HepG2 (cell line): ENCODE measurements around the gene PTCD3. TPM values are rescaled to one million over a fixed set of nuclear protein-coding genes. Genes with fewer than 3 reads are reported as not detected.

Experiments
- ARID4A ChIP-seq: sonication (generic); formaldehyde crosslinking; IDR thresholded peaks from 2 replicates; pipeline ENCODE4 v1.5.0; 2020; ENCODE audit warnings: mild to moderate bottlenecking, missing genetic modification reagents, borderline replicate concordance
- BORCS8-MEF2B ChIP-seq: sonication (generic); formaldehyde crosslinking; IDR thresholded peaks from 2 replicates; pipeline ENCODE4 v1.8.0; 2022; ENCODE audit warnings: mild to moderate bottlenecking, missing genetic modification reagents
- DBP ChIP-seq: sonication (generic); formaldehyde crosslinking; IDR thresholded peaks from 2 replicates; pipeline ENCODE4 v1.4.0; 2020; ENCODE audit warnings: missing genetic modification reagents; ENCODE audit errors: not compliant biosample characterization
- FOXK1 ChIP-seq: sonication (generic); formaldehyde crosslinking; IDR thresholded peaks from 2 replicates; pipeline ENCODE4 v1.4.0; 2020; ENCODE audit warnings: low read depth, missing genetic modification reagents, borderline replicate concordance
- HNF4G ChIP-seq, 2 experiments: sonication (generic) in 1 of 2; formaldehyde crosslinking in 1 of 2; IDR thresholded peaks; 2 replicates each; pipeline versions ENCODE4 v1.4.0 to v1.6.1; 2011 to 2020; ENCODE audit warnings: borderline replicate concordance in 2 of 2, low read depth in 2 of 2, mild to moderate bottlenecking in 2 of 2, low read length in 1 of 2, missing genetic modification reagents in 1 of 2, moderate library complexity in 1 of 2
- MLXIP ChIP-seq: sonication (generic); formaldehyde crosslinking; IDR thresholded peaks from 2 replicates; pipeline ENCODE4 v1.9.0; 2021; ENCODE audit warnings: missing genetic modification reagents, borderline replicate concordance
- NFKB2 ChIP-seq: sonication (generic); formaldehyde crosslinking; IDR thresholded peaks from 2 replicates; pipeline ENCODE4 v1.4.0; 2020; ENCODE audit warnings: missing genetic modification reagents, borderline replicate concordance
- PHF21A ChIP-seq: sonication (generic); formaldehyde crosslinking; IDR thresholded peaks from 2 replicates; pipeline ENCODE4 v1.5.0; 2020; ENCODE audit warnings: mild to moderate bottlenecking, missing genetic modification reagents
- RBFOX2 ChIP-seq: fragments of 200-400 bp; formaldehyde crosslinking; IDR thresholded peaks from 2 replicates; pipeline ENCODE4 v1.6.1; 2017; ENCODE audit warnings: low read depth, mild to moderate bottlenecking, low read length
- RBM39 ChIP-seq: fragments of 200-400 bp; formaldehyde crosslinking; IDR thresholded peaks from one replicate; pipeline ENCODE4 v1.6.1; 2018; ENCODE audit warnings: antibody characterized with exemption, mild to moderate bottlenecking, low read depth, low read length; ENCODE audit not compliant: poor library complexity, severe bottlenecking
- SIN3A ChIP-seq: IDR thresholded peaks from 2 replicates; pipeline ENCODE4 v1.6.1; 2011; ENCODE audit warnings: low read depth, mild to moderate bottlenecking, control low read depth, low read length, borderline replicate concordance
- SMYD3 ChIP-seq: sonication (generic); formaldehyde crosslinking; IDR thresholded peaks from 2 replicates; pipeline ENCODE4 v1.8.1; 2023; ENCODE audit warnings: mild to moderate bottlenecking, missing genetic modification reagents
- SNRNP70 ChIP-seq: fragments of 200-400 bp; formaldehyde crosslinking; IDR thresholded peaks from 2 replicates; pipeline ENCODE4 v1.6.1; 2017; ENCODE audit warnings: mild to moderate bottlenecking, low read depth, low read length, moderate library complexity
- SRSF1 ChIP-seq: fragments of 200-400 bp; formaldehyde crosslinking; optimal IDR thresholded peaks from 2 replicates; pipeline ENCODE3; 2017; ENCODE audit warnings: mild to moderate bottlenecking, low read depth, low read length, moderate library complexity
- TCF7 ChIP-seq: sonication (generic); IDR thresholded peaks from 2 replicates; pipeline ENCODE4 v1.6.1; 2016; ENCODE audit warnings: antibody characterized with exemption, low read depth
- ZMAT3 ChIP-seq: sonication (generic); formaldehyde crosslinking; conservative IDR thresholded peaks from 2 replicates; pipeline ENCODE4 v1.7.0; 2021; ENCODE audit warnings: missing genetic modification reagents
- polyA plus RNA-seq, 8 experiments: library from polyadenylated mRNA; depleted of rRNA in 3 of 8; stranded (reverse) in 7 of 8; unstranded in 1 of 8; fragments of >200 nt; fragmentation: Illumina TruSeq in 4 of 8; extraction: Trizol in 4 of 8; gene quantifications; 2 replicates each; pipeline versions ENCODE4 v1.2.1 to v1.2.3, GENCODE V29; 2011 to 2016; ENCODE audit warnings: low read depth in 4 of 8, missing spikeins in 1 of 8, mixed read lengths in 1 of 8; ENCODE audit not compliant: insufficient read depth in 1 of 8
- total RNA-seq, 5 experiments: library from RNA; depleted of rRNA; stranded (reverse); fragments of >200 nt; fragmentation: Illumina TruSeq; extraction: Trizol; gene quantifications; 2 replicates each; pipeline ENCODE4 v1.2.3, GENCODE V29; 2016; ENCODE audit warnings: low read depth in 1 of 5
- TF ChIP-seq, protein P1 (sequence below): sonication (generic); formaldehyde crosslinking; IDR thresholded peaks from 2 replicates; pipeline ENCODE4 v1.4.0; 2020; ENCODE audit warnings: missing genetic modification reagents

PTCD3 gene
- total and polyA plus RNA-seq, 2 of the 13 experiments (the other 11 are each of a cell fraction or from before 2014, with no cell fraction given) = 124 to 309 TPM

DNA sequence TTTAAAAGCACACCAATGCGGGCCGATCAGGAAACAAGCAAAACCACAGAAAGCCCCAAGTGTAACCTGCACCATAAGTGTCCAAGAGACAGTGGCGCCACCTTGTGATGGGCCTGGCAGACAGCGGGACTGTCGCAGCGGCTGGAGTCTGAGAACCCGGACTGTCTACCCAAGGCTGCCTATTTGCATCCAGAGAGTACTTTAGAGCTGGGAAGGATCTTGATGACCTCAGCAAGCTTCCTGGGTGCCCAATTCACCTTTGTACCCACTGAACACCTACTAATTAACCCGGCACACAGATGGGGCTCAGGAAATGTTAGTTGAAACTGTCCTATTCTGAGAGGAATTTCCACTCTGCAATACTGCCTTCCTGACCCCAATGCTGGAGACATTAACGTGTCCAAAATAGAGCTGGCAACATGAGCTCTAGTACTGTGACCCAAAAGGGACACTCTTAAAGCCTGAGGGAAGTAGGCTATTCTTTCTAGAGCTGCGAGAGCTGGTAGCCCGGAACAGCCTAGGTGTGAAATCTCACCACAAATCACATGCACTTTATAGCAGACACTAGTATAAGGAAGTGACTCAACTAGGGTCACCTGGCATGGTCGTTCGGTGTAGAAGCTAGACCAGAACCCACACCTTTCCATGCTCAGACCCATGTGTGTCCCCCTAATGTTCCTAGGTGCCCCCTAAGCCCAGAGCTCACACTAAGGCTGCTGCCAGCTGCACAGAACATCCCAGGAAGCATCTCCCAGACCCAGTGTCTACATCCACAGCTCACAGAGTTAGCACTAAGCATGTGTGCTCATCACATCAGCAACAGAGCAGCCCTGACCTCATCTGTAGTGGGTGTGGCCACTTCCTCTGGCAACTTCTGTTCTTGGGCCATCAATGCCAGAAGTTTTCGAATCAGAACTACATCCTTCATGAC, 25.8 kb upstream of the PTCD3 start (continued):
- TF ChIP-seq DBP (CRISPR knock-in tag) (no peak), SMYD3 (CRISPR knock-in tag) (no peak), TCF7 (no peak), PHF21A (CRISPR knock-in tag) (no peak), HNF4G (IDR thresholded peaks at IDR 0.05; ENCODE audit: borderline replicate concordance, low read depth, low read length) (no peak), HNF4G (CRISPR knock-in tag; IDR thresholded peaks at IDR 0.05; ENCODE audit: borderline replicate concordance, low read depth) (no peak), ZMAT3 (CRISPR knock-in tag) (0 out of 2 replicates have a peak, but pooled peaks have one; percentile 32), BORCS8-MEF2B (no peak), NFKB2 (CRISPR knock-in tag) (peak; percentile 38; the same call in 1 of the 2 replicates), RBFOX2 (no peak), FOXK1 (CRISPR knock-in tag) (no peak), RBM39 (no peak), SIN3A (no peak), SRSF1 (no peak), SNRNP70 (no peak), ARID4A (no peak), MLXIP (CRISPR knock-in tag) (no peak)
- TF ChIP-seq, protein P1, sequence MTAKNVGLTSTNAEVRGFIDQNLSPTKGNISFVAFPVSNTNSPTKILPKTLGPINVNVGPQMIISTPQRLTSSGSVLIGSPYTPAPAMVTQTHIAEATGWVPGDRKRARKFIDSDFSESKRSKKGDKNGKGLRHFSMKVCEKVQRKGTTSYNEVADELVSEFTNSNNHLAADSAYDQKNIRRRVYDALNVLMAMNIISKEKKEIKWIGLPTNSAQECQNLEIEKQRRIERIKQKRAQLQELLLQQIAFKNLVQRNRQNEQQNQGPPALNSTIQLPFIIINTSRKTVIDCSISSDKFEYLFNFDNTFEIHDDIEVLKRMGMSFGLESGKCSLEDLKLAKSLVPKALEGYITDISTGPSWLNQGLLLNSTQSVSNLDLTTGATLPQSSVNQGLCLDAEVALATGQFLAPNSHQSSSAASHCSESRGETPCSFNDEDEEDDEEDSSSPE = no peak
